Glomerular visceral epithelial cell (primary cell): ENCODE data around the gene ANAPC1.
"Not testable (repeated sequence)": the region's sequence is repeated elsewhere in the genome, so short reads cannot be mapped to it uniquely, and the experiment has no call there.

Source experiments
- DNase-seq: peaks from one replicate; pipeline ENCODE4 v3.0.0-alpha.2; 2016; ENCODE audit errors: extremely low spot score

Gene ANAPC1

DNA sequence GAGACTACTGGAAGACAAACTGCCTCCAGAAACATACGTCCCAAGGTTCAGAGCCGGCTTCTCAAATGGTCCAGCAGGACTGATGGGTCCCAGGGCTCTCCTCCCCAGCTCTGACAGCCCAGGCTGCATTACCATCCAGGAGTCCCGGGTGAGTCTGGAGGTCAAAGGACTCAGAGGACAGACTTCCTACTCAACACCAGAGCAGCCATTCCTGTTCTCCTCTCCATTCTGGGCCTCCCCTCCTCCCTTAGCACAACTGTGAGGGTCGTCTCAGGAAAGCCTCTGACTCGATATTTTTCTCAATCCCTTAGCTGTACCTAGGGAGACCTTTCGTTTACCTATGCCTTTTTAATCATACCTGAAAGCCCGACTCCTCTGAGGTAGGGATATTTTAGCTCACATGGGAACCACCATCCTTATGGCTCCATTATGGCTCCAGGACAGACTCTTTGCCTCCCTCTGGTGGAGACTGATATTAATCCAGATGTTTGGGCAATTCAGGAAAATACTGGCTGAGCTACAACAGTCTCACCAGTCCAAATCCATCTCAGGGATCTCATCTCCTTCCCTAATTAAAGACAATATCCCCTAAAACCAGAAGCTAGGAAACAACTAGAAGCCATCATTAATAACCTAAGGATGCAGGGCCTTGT lies 70.9 kb downstream of the ANAPC1 start:
- DNase-seq = not testable (repeated sequence)

DNA sequence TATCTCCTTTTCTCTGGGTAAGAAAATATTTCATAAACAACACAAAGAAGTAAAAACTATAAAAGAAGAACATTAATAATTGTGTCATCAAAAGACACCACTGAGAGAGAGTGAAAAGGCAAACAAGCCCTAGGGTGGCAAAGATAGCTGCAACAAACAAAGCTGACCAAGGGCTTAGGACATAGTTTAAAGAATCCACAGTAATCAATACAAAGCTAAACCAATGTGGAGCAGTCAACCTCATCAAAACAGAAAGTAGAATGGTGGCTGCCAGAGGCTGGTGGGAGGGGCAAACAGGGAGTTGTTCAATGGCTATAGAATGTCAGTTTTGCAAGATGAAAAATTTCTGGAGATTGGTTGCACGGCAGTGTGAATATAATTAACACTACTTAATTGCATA lies 93.4 kb downstream of the ANAPC1 start:
- DNase-seq = not testable (repeated sequence)

DNA sequence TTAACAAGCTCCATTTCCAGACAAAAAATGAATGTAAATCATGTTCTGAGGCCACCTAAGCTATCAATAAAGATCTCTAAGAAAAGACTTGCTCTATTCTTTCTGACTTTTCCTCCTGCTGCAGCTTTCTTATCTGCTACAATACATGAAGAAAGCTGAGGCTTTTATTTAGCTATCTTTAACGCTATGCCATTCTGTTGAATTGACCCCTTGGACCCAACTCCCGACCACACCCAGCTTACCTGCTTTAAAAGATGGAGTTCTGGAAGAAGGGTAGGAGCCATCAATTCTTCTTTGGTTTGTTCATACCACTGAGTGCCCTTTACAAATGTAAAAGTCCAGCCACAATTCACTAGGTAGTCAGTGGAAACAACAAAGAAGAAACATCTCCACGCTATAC lies 99.9 kb downstream of the ANAPC1 start:
- DNase-seq = not testable (repeated sequence)

DNA sequence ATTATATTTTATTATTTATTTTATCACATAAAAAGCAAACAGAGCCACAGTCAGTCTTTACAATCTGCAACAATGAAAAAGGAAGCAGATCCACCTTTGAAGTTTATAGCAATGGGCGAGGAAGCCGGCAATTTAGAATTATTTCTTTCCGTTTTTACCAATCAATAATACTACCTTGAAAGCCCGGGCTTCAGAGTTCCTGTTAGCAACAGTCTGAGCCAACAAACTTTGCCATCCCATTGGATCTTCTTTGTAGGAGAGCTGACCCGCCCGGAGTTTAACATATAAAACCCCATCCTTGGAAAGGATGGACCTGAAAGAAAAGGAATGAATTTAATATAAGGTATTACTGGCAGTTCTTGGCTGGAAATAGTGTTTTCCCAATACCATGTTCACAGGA lies 101.8 kb downstream of the ANAPC1 start:
- not testable (repeated sequence) for DNase-seq

DNA sequence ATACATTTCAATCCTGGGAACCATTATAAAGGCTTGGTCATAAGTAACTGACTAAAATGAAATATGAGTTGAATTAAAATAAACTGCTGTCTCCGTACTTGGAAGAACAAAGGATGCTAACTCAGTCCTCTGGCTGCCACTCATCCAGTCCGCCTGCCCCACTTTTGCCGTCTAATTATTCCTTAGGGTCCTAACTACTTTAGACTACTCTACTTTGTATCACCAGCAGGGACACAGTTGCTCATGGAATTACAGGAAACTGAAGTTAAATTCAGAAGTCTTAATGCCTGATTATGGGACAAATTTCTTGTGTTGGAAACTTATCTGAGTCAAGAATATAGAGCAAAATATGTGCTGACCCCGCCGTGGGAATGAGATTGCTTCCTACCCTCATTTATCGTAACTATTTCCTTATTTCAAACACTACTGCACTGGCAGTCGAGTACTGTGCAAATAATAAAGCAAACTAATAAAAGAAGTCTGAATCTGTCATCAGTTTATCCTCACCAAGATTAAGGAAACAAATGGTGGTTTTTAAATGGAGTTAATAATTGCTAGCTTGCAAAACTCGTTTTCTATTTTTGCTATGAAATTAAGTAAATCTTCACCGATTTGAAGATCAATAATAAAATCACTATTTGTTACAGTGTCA lies 102.4 kb downstream of the ANAPC1 start:
- DNase-seq = not testable (repeated sequence)

DNA sequence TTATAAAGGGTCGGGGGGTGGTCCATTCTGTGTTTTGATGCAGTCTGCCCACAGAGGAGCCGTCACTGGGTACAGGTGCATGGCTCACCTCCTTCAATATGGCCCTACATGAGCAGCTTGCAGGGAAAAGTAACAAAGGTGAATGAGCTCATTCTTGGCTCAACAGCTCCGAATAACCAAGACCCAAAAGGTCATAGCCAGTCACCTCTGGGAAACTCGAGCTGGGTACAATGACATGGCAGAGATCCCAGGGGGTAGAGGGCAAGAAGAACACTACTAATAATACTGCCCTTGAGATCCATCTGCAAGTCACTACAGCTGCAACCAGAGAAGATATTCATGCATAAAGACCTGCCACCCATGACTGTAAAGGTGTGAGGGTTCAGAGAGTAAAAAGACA lies 106.8 kb downstream of the ANAPC1 start:
- not testable (repeated sequence) for DNase-seq

DNA sequence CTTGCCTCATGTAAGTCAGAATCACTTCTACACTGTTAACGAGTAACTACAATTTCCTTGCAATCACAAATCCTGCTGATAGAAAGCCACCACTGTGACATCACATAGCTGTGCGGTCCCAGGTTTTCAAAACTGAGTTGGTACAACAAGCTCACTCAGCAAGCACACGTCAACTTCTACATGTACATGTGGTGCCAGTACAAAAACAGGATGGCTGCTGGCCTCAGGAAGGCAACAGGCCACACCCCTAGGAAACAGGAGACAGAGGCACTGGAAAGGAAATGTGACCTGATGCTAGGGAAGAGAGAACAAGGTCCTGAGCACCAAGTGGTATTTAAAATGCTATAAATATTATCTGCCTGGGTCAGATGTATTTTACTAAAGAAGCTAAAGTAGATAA lies 107.7 kb downstream of the ANAPC1 start:
- not testable (repeated sequence) for DNase-seq

DNA sequence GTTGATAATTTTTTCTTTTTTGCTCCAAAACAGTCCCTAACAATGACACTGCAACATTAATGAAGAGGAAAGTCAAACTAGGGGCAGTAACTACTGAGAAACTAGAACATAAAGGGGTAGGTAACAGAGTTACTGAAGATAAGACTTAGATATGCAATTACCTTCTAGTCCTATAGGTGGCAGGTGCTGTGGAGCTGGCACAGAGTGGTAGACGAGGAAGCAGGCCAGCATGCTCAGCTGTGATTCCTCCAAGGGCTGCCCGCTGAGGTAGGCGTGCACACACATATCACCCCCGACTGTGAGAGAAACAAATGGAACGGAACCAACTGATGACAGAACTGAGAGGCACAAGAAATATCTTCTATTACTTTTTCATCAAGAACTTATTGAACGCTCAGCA lies 111.8 kb downstream of the ANAPC1 start:
- DNase-seq = not testable (repeated sequence)

DNA sequence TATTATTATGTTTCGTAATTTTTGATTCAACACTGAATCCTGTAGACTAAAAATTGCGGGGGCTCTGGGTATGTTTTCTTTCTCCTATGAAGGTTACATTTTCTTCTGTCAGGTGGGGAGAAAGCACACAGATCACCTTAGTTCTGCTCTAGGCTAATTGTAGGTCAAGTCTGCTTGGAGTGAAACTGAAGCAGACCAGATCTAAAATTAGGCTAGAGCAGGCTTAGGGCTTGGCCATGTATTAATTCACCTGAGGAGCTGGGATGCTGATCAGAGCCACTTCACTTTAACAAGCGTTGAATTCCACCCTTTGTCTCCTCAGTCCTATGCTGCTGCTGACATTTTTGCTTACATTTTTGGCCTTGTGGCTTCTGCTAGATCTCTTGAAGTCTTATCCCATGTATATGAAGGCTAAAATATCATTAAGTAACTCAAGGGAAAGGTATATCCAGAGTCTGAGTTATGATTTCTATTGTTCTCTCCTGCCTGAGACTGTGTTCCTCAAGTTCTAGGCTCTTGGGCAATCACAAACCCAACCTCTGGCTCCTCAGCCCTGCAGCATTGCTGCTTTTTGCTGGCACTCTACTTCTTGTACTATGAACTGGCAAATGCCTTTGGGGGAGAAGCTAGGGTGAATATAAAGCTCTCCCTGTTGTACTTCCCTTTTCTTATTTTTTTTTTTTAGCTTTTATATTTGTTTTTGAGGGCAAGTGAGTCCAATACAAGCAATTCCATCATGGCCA lies 112.9 kb downstream of the ANAPC1 start:
- DNase-seq = not testable (repeated sequence)

DNA sequence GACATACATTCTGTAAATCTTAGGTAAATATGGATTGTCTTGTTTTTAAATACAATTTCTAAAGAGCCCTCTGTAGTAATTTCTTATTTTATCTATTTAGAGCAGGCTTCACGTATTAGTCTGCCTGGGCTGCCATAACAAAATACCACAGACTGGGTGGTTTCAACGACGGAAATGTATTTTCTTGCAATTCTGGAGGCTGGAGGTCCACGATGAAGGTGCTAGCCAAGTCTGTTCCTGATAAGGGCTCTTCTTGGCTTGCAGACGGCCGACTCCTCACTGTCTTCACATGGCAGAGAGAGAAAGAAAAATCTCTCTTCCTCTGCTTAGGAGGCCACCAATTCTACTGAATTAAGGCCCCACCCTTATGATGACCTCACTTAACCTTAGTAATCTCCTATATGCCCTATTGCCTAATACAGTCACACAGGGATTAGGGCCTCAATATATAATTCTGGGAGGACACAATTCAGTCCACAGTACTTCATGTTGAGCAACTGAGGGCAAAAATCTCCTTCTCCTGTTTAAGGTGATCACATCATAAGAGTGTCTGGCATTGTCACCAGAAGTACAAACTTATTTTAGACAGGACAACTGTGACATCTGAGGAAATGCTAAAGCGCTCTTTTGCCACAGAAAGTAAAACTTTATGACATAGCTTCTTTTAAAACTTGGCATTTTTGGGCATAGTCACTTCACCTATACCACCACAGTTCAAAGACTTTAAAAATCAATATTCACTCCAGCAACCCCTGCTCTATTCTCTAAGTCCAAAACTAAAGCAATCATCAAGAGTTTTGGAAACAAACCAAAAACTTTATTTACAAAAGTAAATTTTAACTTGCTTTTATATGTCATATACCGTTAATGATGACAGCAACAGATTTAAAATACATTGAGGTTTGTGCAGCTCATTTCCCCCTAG lies 115.5 kb downstream of the ANAPC1 start:
- not testable (repeated sequence) for DNase-seq

DNA sequence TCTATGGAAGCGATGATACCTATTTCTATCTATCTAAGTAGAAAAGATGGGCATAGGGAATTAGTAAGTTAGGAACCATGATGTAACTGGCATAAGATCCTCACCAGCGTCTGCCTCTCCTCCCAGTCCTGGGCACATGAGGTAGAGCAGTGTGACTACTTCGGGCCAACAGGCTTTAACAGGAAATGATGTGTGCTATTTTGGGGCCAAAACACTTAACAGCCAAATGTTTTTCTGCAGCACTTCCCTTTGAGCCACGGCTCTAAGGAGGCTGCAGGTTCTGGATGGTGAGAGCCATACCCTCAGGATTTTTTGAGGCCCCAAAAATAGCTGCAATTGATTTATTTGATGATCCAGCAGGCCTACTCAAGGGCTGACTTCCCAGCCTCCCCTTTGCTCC lies 116.9 kb downstream of the ANAPC1 start:
- not testable (repeated sequence) for DNase-seq

DNA sequence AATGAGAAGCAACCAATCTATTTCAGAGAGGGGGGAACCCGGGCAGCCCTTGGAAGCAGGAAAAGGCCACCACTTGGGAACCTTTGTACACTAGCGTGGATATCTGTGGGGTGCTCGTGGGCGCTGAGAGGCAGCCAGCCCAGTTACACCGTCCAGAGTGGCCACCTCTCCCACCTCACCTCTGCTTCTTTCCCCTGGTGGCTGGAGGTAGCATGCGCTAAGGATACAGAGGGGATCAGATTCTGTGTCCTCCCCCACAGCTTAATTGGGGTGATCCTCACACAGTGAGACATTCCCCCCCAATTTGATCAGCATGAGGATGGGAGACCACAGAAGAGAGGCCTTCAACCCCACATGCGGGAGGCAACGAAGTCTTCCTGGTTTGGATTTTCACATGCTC lies 117.7 kb downstream of the ANAPC1 start:
- DNase-seq = not testable (repeated sequence)

DNA sequence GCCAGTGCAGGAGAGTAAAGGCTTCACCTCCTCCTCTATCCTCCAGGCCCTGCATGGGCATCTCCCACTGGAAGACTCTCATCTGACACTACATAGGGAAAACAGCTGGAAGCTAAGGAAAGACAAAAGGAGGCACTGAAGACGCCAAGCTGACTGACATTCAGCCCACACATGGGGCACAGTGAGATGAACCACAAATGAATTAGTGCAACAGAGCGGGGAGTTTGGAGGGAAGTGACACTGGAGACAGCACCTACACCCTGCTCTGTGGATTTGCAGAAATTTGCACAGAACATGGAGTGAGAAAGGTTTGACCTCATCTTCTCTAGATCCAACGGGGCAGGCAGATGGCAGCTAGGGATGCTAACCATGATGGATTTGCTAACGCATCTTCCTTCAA lies 119.8 kb downstream of the ANAPC1 start:
- not testable (repeated sequence) for DNase-seq

DNA sequence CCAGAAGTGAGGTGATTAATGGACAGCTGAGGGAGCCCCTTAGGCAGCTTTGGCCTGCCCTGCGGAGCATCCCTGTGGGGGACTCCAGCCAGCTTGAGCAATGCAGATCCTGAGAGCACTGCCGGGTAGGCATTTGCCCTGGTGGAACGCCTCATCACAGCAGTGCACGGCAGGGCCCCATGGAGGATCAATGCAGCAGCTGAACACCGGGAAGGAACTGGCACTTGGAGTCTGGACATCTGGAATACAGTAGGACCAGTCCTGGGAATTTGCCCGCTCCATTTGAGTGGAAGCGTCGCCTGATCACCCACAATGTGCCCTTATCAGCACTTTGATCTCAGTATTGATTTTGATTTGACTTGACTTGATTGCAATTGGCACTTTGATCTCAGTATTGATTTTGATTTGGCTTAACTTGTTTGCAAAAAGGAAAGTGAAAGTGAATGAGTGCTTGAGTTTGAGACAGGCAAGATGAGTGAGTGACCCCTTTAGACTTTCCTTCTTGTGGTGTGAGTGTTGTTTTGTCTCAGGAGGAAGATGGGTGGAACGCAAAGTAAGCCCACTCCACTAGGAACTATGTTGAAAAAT lies 123.2 kb downstream of the ANAPC1 start:
- not testable (repeated sequence) for DNase-seq

DNA sequence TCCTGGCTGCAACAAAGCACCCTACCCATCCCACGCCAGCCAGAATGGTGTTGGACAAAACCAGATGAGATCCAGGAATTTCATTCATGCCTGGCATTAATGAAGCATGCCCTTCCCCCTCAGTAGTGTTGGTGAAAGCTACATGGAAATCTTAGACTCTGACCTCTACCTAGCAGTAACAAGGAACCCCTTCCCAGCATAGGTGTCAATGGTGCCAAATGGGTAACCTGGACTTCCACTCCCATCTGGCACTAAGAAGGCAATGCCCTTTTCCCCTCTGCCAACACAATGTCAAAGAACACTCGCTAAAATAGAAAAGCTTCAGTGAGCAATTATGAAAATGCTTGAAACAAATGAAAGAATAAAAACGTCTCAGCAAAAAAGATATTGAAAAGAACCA lies 131.5 kb downstream of the ANAPC1 start:
- DNase-seq = not testable (repeated sequence)

DNA sequence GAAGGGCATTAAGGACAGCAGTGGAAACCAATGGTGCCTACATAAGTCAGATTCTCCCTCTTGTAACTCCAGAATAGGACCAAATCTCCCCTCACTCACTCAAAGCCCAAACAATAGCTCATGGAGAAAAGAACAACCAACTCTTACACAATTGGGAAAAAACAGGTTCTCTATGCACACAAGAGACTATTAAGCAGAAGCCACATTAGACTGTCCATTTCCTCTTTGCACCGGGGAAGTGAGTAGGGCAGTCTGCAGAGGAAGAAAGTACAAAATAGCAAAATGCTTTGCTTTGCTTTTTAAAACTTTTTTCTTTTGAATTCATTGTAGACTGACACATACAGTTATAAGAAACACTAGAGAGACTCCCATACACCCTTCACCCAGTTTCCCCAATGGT lies 133.4 kb downstream of the ANAPC1 start:
- DNase-seq = not testable (repeated sequence)

DNA sequence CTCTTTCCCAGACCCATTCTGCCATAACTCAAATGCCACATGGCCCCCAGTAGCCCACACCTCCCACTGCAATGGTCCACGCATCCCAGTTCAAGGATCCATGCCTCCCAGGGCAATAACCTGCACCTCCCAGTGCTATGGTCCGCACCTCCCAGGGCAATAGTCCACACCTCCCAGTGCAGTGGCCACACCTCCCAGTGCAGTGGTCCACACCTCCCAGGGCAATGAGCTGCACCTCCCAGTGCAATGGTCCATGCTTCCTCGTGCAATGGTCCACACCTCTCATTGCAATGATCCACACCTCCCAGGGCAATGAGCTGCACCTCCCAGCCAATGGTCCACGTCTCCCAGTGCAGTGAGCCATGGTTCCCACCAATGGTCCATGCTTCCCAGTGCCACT lies 135.6 kb downstream of the ANAPC1 start:
- DNase-seq = not testable (repeated sequence)

DNA sequence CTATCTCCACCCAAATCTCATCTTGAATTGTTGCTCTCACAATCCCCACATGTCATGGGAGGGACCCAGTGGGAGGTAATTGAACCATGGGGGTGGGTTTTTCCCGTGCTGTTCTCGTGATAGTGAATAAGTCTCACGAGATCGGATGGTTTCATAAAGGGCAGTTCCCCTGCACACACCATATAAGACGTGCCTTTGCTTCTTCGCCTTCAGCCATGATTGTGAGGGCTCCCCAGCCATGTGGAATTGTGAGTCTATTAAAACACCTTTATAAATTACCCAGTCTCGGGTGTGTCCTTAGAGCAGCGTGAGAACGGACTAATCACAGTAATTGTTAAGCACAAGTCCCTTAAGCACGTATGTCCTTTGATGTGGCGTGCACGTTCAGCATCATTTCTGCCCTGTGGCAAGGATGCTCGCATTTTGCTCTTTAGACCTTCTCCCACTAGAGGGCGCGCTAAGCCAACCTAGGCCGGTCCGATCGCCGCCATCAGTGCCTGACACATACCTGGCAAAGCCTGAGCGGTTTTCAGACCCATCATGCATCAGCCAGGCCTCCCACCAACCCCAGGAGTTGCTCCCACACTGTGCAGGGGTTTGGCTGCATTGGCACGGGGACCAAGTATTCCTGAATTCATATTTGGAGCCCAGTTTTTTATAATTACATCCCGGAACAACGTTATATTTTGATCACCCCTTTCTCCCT lies 136.4 kb downstream of the ANAPC1 start:
- not testable (repeated sequence) for DNase-seq

DNA sequence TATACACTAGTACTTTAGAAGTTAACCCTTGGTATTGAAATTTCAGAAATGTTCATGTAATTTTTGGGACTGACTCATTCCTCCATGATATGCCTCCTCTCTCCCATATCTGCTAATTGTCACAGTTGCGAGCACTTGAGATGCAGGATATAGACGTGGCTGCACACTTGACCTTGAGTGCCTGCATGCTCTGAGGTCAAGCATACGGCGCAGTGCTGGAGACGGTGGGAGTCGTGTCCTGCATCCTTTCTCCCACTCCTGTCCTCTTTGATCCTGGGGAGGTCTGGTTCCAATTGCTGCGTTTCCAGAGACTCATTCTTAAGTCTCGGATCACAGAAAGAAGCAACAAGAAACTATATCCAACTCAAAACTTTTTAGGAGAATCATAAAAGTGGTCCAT lies 139.2 kb downstream of the ANAPC1 start:
- DNase-seq = not testable (repeated sequence)

DNA sequence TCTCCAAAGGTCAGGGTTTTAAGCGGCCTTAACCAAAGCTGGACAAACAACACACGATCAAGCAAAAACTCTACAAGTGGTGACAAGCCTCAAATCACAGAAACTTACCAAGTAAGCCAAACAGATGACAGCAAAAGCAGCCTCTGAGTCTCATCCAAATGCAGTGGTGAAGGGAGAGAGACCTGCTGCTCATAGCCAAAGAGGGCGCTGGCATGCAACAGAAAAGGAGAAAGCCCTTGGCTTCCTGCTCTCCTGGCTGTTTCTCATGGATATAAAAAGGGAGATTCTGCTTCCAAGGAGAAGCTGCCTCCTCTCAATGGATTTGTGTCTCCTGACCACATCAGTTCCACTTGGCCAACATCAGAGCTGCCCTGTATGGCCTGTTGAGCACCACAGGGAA lies 142.5 kb downstream of the ANAPC1 start:
- not testable (repeated sequence) for DNase-seq
